Tibial nerve (tissue), 4 donors: Measurements from ENCODE around the gene ZNF687. TPM values are rescaled to one million over a fixed set of nuclear protein-coding genes. Genes with fewer than 3 reads are reported as not detected.

Source experiments
- DNase-seq, 2 donors: peaks; one replicate each; pipeline ENCODE4 v3.0.0-alpha.2; 2019; ENCODE audit warnings: low spot score in 2 of 2
- H3K27ac ChIP-seq, 4 donors: fragments of 200-600 bp; sonication (generic) in 3 of 4; one replicate each; pipeline ENCODE4 v1.5.1; 2017 to 2019; ENCODE audit warnings: mild to moderate bottlenecking in 1 of 4
- H3K27me3 ChIP-seq, 2 donors: fragments of 200-600 bp; sonication (generic) in 1 of 2; one replicate each; pipeline versions ENCODE4 v1.5.1 to v1.6.0; 2017 to 2019
- H3K36me3 ChIP-seq, 3 donors: fragments of 200-600 bp; sonication (generic); one replicate each; pipeline ENCODE4 v1.5.1; 2018 to 2019
- H3K4me1 ChIP-seq, 4 donors: fragments of 200-600 bp; sonication (generic) in 3 of 4; one replicate each; pipeline ENCODE4 v1.5.1; 2017 to 2019
- H3K4me3 ChIP-seq, 4 donors: fragments of 200-600 bp; sonication (generic) in 3 of 4; one replicate each; pipeline ENCODE4 v1.5.1; 2017 to 2019; ENCODE audit warnings: mild to moderate bottlenecking in 1 of 4, moderate library complexity in 1 of 4
- H3K9me3 ChIP-seq, 4 donors: fragments of 200-600 bp; sonication (generic) in 3 of 4; one replicate each; pipeline ENCODE4 v1.5.1; 2017 to 2019
- CTCF ChIP-seq, 5 experiments: fragments of 200-600 bp in 3 of 5; fragments of 450-650 bp in 2 of 5; sonication (generic) in 3 of 5; IDR thresholded peaks; one replicate each; pipeline ENCODE4 v1.5.1; 2016 to 2019; ENCODE audit warnings: antibody characterized with exemption in 5 of 5, mild to moderate bottlenecking in 3 of 5, moderate library complexity in 2 of 5
- EP300 ChIP-seq, 2 donors: sonication (generic); formaldehyde crosslinking; IDR thresholded peaks; one replicate each; pipeline ENCODE4 v1.6.1; 2017; ENCODE audit warnings: antibody characterized with exemption in 2 of 2, mild to moderate bottlenecking in 1 of 2
- POLR2A ChIP-seq, 2 donors: fragments of 450-650 bp; IDR thresholded peaks; one replicate each; pipeline ENCODE4 v1.6.1; 2017; ENCODE audit warnings: antibody characterized with exemption in 2 of 2, mild to moderate bottlenecking in 2 of 2, moderate library complexity in 2 of 2
- WGBS, 2 donors: methylation state at CpG; one replicate each; pipeline ENCODE4 v1.1.5; 2018; 5-methylcytosine and 5-hydroxymethylcytosine counted together
- total RNA-seq, 4 donors: library from RNA; depleted of rRNA; stranded (reverse); fragments of >200 nt; gene quantifications; one replicate each; pipeline ENCODE4 v1.1.0, GENCODE V29; 2016

The ZNF687 gene
- total RNA-seq, 4 donors from 2014 or later = 21.1 to 35.3 (median 27.1) TPM

GRCh38 chr1:151326619-151327222, 44.6 kb downstream of the ZNF687 start:
- 1% methylated on average over 12 of the region's 12 CpGs for WGBS, 2 donors
- Histone ChIP-seq H3K27me3 (no peaks in the 10 kb centered on the region), H3K27ac (peak overlapping the region; percentile 86 to 96 (median 92)), H3K4me1 (peaks cover 0 to 53% (median 19%) of the 10 kb centered on the region in 4 donors), H3K36me3 (peaks cover 0 to 42% (median 0%) of the 10 kb centered on the region in 3 donors), H3K9me3 (no peaks in the 10 kb centered on the region), H3K4me3 (peak overlapping the region; percentile 74 to 90 (median 82))
- no peak for TF ChIP-seq POLR2A (IDR thresholded peaks at IDR 0.05)
- no peak for TF ChIP-seq EP300 (IDR thresholded peaks at IDR 0.05)
- no peak for TF ChIP-seq CTCF (IDR thresholded peaks at IDR 0.05)
- peak in 1 of 2 donors; percentile 42 for DNase-seq

GRCh38 chr1:151327223-151327902, 45.3 kb downstream of the ZNF687 start, which contains the start of gene PI4KB:
Gene PI4KB, minus strand, starts transcription at chr1:151327416. Its CDS starts 10,935 bp downstream, at chr1:151316481.
- TF ChIP-seq EP300 (IDR thresholded peaks at IDR 0.05) (peak; percentile 67 to 87), CTCF (IDR thresholded peaks at IDR 0.05) (peak in 2 of 5 experiments; percentile 22 to 31), POLR2A (IDR thresholded peaks at IDR 0.05) (peak; percentile 53 to 73)
- no peaks in the 10 kb centered on the region for H3K9me3 ChIP-seq
- H3K4me3 ChIP-seq = peak within 1 kb of the TSS; percentile 74 to 90 (median 82)
- peak; percentile 87 to 96 for DNase-seq
- peak within 1 kb of the TSS; percentile 86 to 96 (median 92) for H3K27ac ChIP-seq
- no peaks in the 10 kb centered on the region for H3K27me3 ChIP-seq
- peaks cover 0 to 36% (median 0%) of the 10 kb centered on the region in 3 donors for H3K36me3 ChIP-seq
- WGBS, 2 donors = 0% methylated on average over 40 of the region's 40 CpGs
- H3K4me1 ChIP-seq = peaks cover 0 to 47% (median 19%) of the 10 kb centered on the region in 4 donors

- Histone ChIP-seq H3K36me3 (peaks cover 0 to 29% (median 0%) of the 10 kb centered on the region in 3 donors), H3K4me1 (peaks cover 0 to 41% (median 19%) of the 10 kb centered on the region in 4 donors), H3K27me3 (no peaks in the 10 kb centered on the region), H3K27ac (peak overlapping the region; percentile 86 to 96 (median 92)), H3K9me3 (no peaks in the 10 kb centered on the region), H3K4me3 (peak overlapping the region; percentile 74 to 90 (median 82))
- no peak for DNase-seq
- 18 to 19% methylated on average over 34 of the region's 34 CpGs for WGBS, 2 donors
- TF ChIP-seq POLR2A (IDR thresholded peaks at IDR 0.05) (no peak), CTCF (IDR thresholded peaks at IDR 0.05) (no peak)
Observed at GRCh38 chr1:151327903-151328674, 46.0 kb downstream of the ZNF687 start.

GRCh38 chr1:151334822-151335221, 52.7 kb downstream of the ZNF687 start:
- Histone ChIP-seq H3K4me1 (no peaks in the 10 kb centered on the region), H3K9me3 (no peaks in the 10 kb centered on the region), H3K36me3 (no peaks in the 10 kb centered on the region), H3K27me3 (no peaks in the 10 kb centered on the region), H3K27ac (no peak overlapping the region), H3K4me3 (no peak overlapping the region)
- no peak for DNase-seq
- no peak for TF ChIP-seq EP300 (IDR thresholded peaks at IDR 0.05)
- TF ChIP-seq POLR2A (IDR thresholded peaks at IDR 0.05) = no peak
- no peak for TF ChIP-seq CTCF (IDR thresholded peaks at IDR 0.05)
- 85 to 86% methylated on average over 5 of the region's 5 CpGs for WGBS, 2 donors
